K562 (cell line): ENCODE measurements around the gene CT55. TPM values are rescaled to one million over a fixed set of nuclear protein-coding genes. Genes with fewer than 3 reads are reported as not detected.
A peak's percentile ranks its signal among the peaks of the same experiment; 100 is the strongest.

Experiments used
- ATAC-seq: fragments of 200-7000 bp; cut with Tn5 transposase; 3 replicates; pipeline ENCODE4 v1.9.1; 2020; ENCODE audit warnings: moderate library complexity
- BruUV-seq: library from RNA; stranded (reverse); fragments of 400-500 nt; replicated peaks from 2 replicates; lab custom pipeline; 2021; lab: Mats Ljungman, UMichigan
- CTCF ChIA-PET: fragments of 300-600 bp; formaldehyde crosslinking; extraction: SDS; loops from one replicate; lab custom pipeline; 2021; ENCODE audit warnings: low intra/inter-chr PET ratio; lab: Yijun Ruan, JAX
- POLR2A ChIA-PET: fragments of 300-600, 350-650 bp; sonication (Branson Sonifier 250); formaldehyde crosslinking; extraction: SDS; loops from one replicate; lab custom pipeline; 2021; ENCODE audit warnings: antibody characterized with exemption, inconsistent platforms; lab: Yijun Ruan, JAX
- DNase-seq, 4 experiments: peaks; one replicate each; pipeline versions ENCODE4 v3.0.0 to v3.0.0-alpha.2; 2011 to 2018; ENCODE audit warnings: low spot score in 3 of 4, mixed read lengths in 3 of 4; ENCODE audit errors: extremely low read depth in 1 of 4
- FAIRE-seq: peaks from 2 replicates; lab custom pipeline; 2011; peaks lifted over from hg19 to GRCh38; lab: Jason Lieb, UNC
- H2AFZ ChIP-seq: 2 replicates; pipeline ENCODE4 v1.6.0; 2011; ENCODE audit warnings: low read depth, low read length, control low read depth, inconsistent platforms
- H3K27ac ChIP-seq: fragments of 200-600 bp; 3 replicates; pipeline ENCODE4 v1.8.0; 2011; ENCODE audit warnings: low read depth, mild to moderate bottlenecking, control low read depth, inconsistent platforms, low read length, moderate library complexity, mixed read lengths; ENCODE audit errors: extremely low read depth
- H3K27me3 ChIP-seq, 2 experiments: fragments of 300-600 bp in 1 of 2; 2 replicates in 1 of 2; 3 replicates in 1 of 2; pipeline versions ENCODE4 v1.6.0 to v1.8.0; 2011; ENCODE audit warnings: inconsistent platforms in 2 of 2, low read length in 2 of 2, mild to moderate bottlenecking in 1 of 2, mixed read lengths in 1 of 2, moderate library complexity in 1 of 2; ENCODE audit not compliant: control insufficient read depth in 2 of 2, insufficient read depth in 2 of 2
- H3K36me3 ChIP-seq: fragments of 300-600 bp; 3 replicates; pipeline ENCODE4 v1.8.0; 2011; ENCODE audit warnings: mild to moderate bottlenecking, low read length, inconsistent platforms; ENCODE audit not compliant: control insufficient read depth, insufficient read depth
- H3K4me1 ChIP-seq, 2 experiments: fragments of 200-600 bp in 1 of 2; replicated peaks in 1 of 2; 2 replicates in 1 of 2; 3 replicates in 1 of 2; pipeline versions ENCODE4 v1.5.1 to v1.8.0; 2011; ENCODE audit warnings: inconsistent platforms in 2 of 2, low read length in 2 of 2, mild to moderate bottlenecking in 1 of 2, mixed read lengths in 1 of 2, moderate library complexity in 1 of 2; ENCODE audit not compliant: control insufficient read depth in 2 of 2, insufficient read depth in 2 of 2
- H3K4me2 ChIP-seq: 2 replicates; pipeline ENCODE4 v1.6.1; 2011; ENCODE audit warnings: low read length, control low read depth, inconsistent platforms, mixed read lengths; ENCODE audit not compliant: insufficient read depth
- H3K4me3 ChIP-seq: fragments of 200-600 bp; sonication (generic), shearing (Covaris generic); 2 replicates; pipeline ENCODE4 v1.5.1; 2016; ENCODE audit warnings: control low read depth, inconsistent platforms
- H3K79me2 ChIP-seq: fragments of 200-600 bp; 3 replicates; pipeline ENCODE4 v1.8.0; 2011; ENCODE audit warnings: low read length, inconsistent platforms; ENCODE audit not compliant: control insufficient read depth, insufficient read depth
- H3K9ac ChIP-seq, 2 experiments: 2 replicates each; pipeline versions ENCODE4 v1.6.0 to v1.6.1; 2011; ENCODE audit warnings: low read depth in 2 of 2, low read length in 2 of 2, control low read depth in 1 of 2, inconsistent platforms in 1 of 2, mild to moderate bottlenecking in 1 of 2, mixed read lengths in 1 of 2; ENCODE audit not compliant: insufficient read depth in 1 of 2
- H3K9me1 ChIP-seq: one replicate; pipeline ENCODE4 v1.6.0; 2011; ENCODE audit warnings: inconsistent platforms, mild to moderate bottlenecking, low read length, moderate library complexity; ENCODE audit not compliant: control insufficient read depth, insufficient read depth
- H3K9me3 ChIP-seq: replicated peaks from 2 replicates; pipeline ENCODE4 v1.5.1; 2011; ENCODE audit warnings: low read depth, low read length, inconsistent platforms; ENCODE audit not compliant: control insufficient read depth, insufficient read depth
- H4K20me1 ChIP-seq: replicated peaks from 2 replicates; pipeline ENCODE4 v1.6.1; 2011; ENCODE audit warnings: low read length, inconsistent platforms, mixed read lengths; ENCODE audit not compliant: control insufficient read depth, insufficient read depth
- CBFA2T2 ChIP-seq: fragments of 450-650 bp; conservative IDR thresholded peaks from 2 replicates; pipeline ENCODE4 v1.6.1; 2017; ENCODE audit warnings: mild to moderate bottlenecking
- HDGF ChIP-seq: fragments of 450-650 bp; IDR thresholded peaks from 2 replicates; pipeline ENCODE4 v1.6.1; 2016
- PRPF4 ChIP-seq: fragments of 200-400 bp; formaldehyde crosslinking; IDR thresholded peaks from one replicate; pipeline ENCODE4 v1.6.1; 2017; ENCODE audit warnings: low read length, low read depth, mild to moderate bottlenecking; ENCODE audit not compliant: insufficient read depth, poor library complexity, severe bottlenecking
- PTTG1 ChIP-seq: fragments of 450-650 bp; IDR thresholded peaks from 2 replicates; pipeline ENCODE4 v1.6.1; 2016; ENCODE audit warnings: low read depth, mild to moderate bottlenecking, missing genetic modification characterization, missing compliant biosample characterization
- RAD51 ChIP-seq: fragments of 450-650 bp; IDR thresholded peaks from 2 replicates; pipeline ENCODE4 v1.7.1; 2016; ENCODE audit warnings: low read depth, mild to moderate bottlenecking, borderline replicate concordance
- RBM15 ChIP-seq: fragments of 200-400 bp; formaldehyde crosslinking; IDR thresholded peaks from 2 replicates; pipeline ENCODE4 v1.6.1; 2018; ENCODE audit warnings: mild to moderate bottlenecking, low read length, moderate library complexity; ENCODE audit not compliant: insufficient read depth
- ZNF184 ChIP-seq: sonication (generic); formaldehyde crosslinking; IDR thresholded peaks from 2 replicates; pipeline ENCODE4 v1.5.0; 2020; ENCODE audit warnings: missing genetic modification reagents
- WGBS: fragments of 100-300 bp; shearing (Covaris generic); methylation state at CpG from one replicate; pipeline ENCODE4 v1.1.6; 2016; ENCODE audit warnings: low coverage, mixed read lengths; ENCODE audit not compliant: insufficient coverage; ENCODE audit errors: missing lambda C conversion rate; 5-methylcytosine and 5-hydroxymethylcytosine counted together
- in situ Hi-C: fragments of 300-500 bp; cut with MboI; formaldehyde crosslinking; loops from 4 replicates; pipeline ENCODE4 v1.15.0; 2018; ENCODE audit warnings: inconsistent platforms, mixed read lengths
- intact Hi-C: fragments of 100-400 bp; cut with micrococcal nuclease; formaldehyde crosslinking; loops from 2 replicates; pipeline ENCODE4 v1.14.2; 2022
- polyA plus RNA-seq, 8 experiments: library from polyadenylated mRNA; depleted of rRNA in 4 of 8; stranded (reverse) in 5 of 8; unstranded in 3 of 8; fragments of >200 nt; fragmentation: Nextera tagmentation in 2 of 8; fragmentation: Illumina TruSeq in 1 of 8; extraction: Ambion mirVana in 2 of 8; extraction: Trizol in 1 of 8; gene quantifications; 2 replicates each; pipeline versions ENCODE4 v1.2.1 to v1.2.3, GENCODE V29; 2011 to 2014; ENCODE audit warnings: inconsistent platforms in 1 of 8, missing spikeins in 1 of 8
- total RNA-seq, 7 experiments: library from RNA; depleted of rRNA in 6 of 7; stranded (reverse); fragments of >200 nt in 6 of 7; fragmentation: Illumina TruSeq in 2 of 7; extraction: Trizol in 2 of 7; gene quantifications; 2 replicates each; pipeline versions ENCODE4 v1.2.1 to v1.2.3, GENCODE V29; 2011 to 2021; ENCODE audit warnings: low replicate concordance in 1 of 7
- TF ChIP-seq, protein P1 (sequence below): fragments of 450-650 bp; formaldehyde crosslinking; conservative IDR thresholded peaks from 2 replicates; pipeline ENCODE4 v1.4.0; 2022; ENCODE audit warnings: mild to moderate bottlenecking, missing genetic modification characterization
- TF ChIP-seq, protein P2 (sequence below): fragments of 450-650 bp; formaldehyde crosslinking; IDR thresholded peaks from 2 replicates; pipeline ENCODE4 v1.4.0; 2020; ENCODE audit warnings: mild to moderate bottlenecking, mixed read lengths

CT55 gene
- total and polyA plus RNA-seq, 9 of the 15 experiments (the other 6 are each of a cell fraction or from before 2014, with no cell fraction given) = 48.5 to 98.9 (median 73.2) TPM

DNA sequence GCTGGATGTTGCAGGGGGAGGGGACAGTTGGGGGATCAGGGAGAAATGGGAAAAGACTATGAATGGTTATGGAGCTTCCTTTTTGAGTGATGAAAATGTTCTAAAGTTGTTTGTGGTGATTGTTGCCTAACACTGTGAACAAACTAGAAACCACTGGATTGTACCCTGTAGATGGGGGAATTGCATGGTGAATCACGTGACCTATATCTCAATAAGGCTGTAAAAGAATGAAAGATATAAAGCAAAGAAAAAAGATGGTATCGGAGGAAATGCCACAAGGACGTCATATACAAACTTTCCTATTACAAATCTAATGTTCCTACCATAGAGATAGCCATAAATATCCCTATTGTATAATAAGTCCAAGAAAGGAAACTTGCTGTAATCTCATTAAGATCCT, 20.6 kb upstream of the CT55 start:
- ATAC-seq (no peak), FAIRE-seq (no peak), DNase-seq (no peak)
- TF ChIP-seq PRPF4 (no peak), ZNF184 (CRISPR knock-in tag) (no peak), CBFA2T2 (peak; percentile 18; the same call in 1 of the 2 replicates), RAD51 (peak; percentile 64; the same call in 1 of the 2 replicates), HDGF (no peak), PTTG1 (tag) (no peak), RBM15 (no peak)
- TF ChIP-seq, protein P1, sequence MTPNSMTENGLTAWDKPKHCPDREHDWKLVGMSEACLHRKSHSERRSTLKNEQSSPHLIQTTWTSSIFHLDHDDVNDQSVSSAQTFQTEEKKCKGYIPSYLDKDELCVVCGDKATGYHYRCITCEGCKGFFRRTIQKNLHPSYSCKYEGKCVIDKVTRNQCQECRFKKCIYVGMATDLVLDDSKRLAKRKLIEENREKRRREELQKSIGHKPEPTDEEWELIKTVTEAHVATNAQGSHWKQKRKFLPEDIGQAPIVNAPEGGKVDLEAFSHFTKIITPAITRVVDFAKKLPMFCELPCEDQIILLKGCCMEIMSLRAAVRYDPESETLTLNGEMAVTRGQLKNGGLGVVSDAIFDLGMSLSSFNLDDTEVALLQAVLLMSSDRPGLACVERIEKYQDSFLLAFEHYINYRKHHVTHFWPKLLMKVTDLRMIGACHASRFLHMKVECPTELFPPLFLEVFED = no peak
- TF ChIP-seq, protein P2, sequence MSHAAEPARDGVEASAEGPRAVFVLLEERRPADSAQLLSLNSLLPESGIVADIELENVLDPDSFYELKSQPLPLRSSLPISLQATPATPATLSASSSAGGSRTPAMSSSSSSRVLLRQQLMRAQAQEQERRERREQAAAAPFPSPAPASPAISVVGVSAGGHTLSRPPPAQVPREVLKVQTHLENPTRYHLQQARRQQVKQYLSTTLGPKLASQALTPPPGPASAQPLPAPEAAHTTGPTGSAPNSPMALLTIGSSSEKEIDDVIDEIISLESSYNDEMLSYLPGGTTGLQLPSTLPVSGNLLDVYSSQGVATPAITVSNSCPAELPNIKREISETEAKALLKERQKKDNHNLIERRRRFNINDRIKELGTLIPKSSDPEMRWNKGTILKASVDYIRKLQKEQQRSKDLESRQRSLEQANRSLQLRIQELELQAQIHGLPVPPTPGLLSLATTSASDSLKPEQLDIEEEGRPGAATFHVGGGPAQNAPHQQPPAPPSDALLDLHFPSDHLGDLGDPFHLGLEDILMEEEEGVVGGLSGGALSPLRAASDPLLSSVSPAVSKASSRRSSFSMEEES = peak; percentile 68
- CTCF ChIA-PET = no interaction called here
- H3K27ac ChIP-seq = no peak overlapping the region
- no peak overlapping the region for H3K9ac ChIP-seq
- POLR2A ChIA-PET = no interaction called here
- intact Hi-C loops (no loop called here), in situ Hi-C loops (no loop called here)
- H3K9me3 ChIP-seq = no peaks in the 10 kb centered on the region
- no TSS peak for BruUV-seq
- H3K4me2 ChIP-seq = no peak overlapping the region
- H3K9me1 ChIP-seq = no peaks in the 10 kb centered on the region
- H3K4me3 ChIP-seq = no peak overlapping the region
- peaks cover 0 to 7% of the 10 kb centered on the region in 2 experiments; a peak in 1 of 5 replicates for H3K4me1 ChIP-seq
- no peak overlapping the region for H2AFZ ChIP-seq
- no peaks in the 10 kb centered on the region for H3K36me3 ChIP-seq
- H4K20me1 ChIP-seq = no peaks in the 10 kb centered on the region
- H3K27me3 ChIP-seq = peaks cover 0 to 18% of the 10 kb centered on the region in 2 experiments; a peak in 3 of 5 replicates
- 0% methylated on average over 3 of the region's 3 CpGs for WGBS
- no peaks in the 10 kb centered on the region for H3K79me2 ChIP-seq
